NCI-H2081 treated with DMSO at 0.1 percent for 48 hours (cell line): Measurements from ENCODE around the gene RNF39.
"Not testable (repeated sequence)": the region's sequence is repeated elsewhere in the genome, so short reads cannot be mapped to it uniquely, and the experiment has no call there.

Experiments used
- DNase-seq: peaks from one replicate; lab custom pipeline; 2025; lab: John Stamatoyannopoulos, UW

Gene RNF39

GRCh38 chr6:30075094-30075789, at the start of gene RNF39:
Gene RNF39, minus strand, starts transcription at chr6:30075769. Its CDS starts 184 bp downstream, at chr6:30075585.
- no peak for DNase-seq

GRCh38 chr6:30122515-30122914, 46.9 kb upstream of the RNF39 start:
- no peak for DNase-seq

- no peak for DNase-seq
These were observed 46.1 kb upstream of the RNF39 start for GRCh38 chr6:30121446-30122366.

- DNase-seq, result not testable (repeated sequence)
These were observed 43.1 kb upstream of the RNF39 start for GRCh38 chr6:30118691-30119090.

- no peak for DNase-seq
These were observed 41.2 kb upstream of the RNF39 start for GRCh38 chr6:30116724-30117123.

- DNase-seq, result no peak
These were observed 38.3 kb upstream of the RNF39 start for GRCh38 chr6:30113841-30114240.

GRCh38 chr6:30113003-30113759, 37.6 kb upstream of the RNF39 start, which contains the start of gene TRIM31:
Gene TRIM31, minus strand, starts transcription at chr6:30113090. Its CDS starts 285 bp downstream, at chr6:30112805.
- no peak for DNase-seq

GRCh38 chr6:30112402-30112994, 36.9 kb upstream of the RNF39 start:
- no peak for DNase-seq

GRCh38 chr6:30111266-30111856, 35.8 kb upstream of the RNF39 start:
- DNase-seq, result no peak

GRCh38 chr6:30104661-30105060, 29.1 kb upstream of the RNF39 start:
- DNase-seq, result no peak

GRCh38 chr6:30103872-30104179, 28.3 kb upstream of the RNF39 start:
- no peak for DNase-seq

- peak; percentile 37 for DNase-seq
These were observed 27.7 kb upstream of the RNF39 start for GRCh38 chr6:30102970-30103871.

- DNase-seq, result no peak
These were observed 26.9 kb upstream of the RNF39 start for GRCh38 chr6:30102414-30102969.

- DNase-seq, result peak; percentile 33
These were observed 26.2 kb upstream of the RNF39 start for GRCh38 chr6:30101444-30102413.

- DNase-seq, result no peak
These were observed 25.2 kb upstream of the RNF39 start for GRCh38 chr6:30100585-30101443.

GRCh38 chr6:30100154-30100553, 24.6 kb upstream of the RNF39 start:
- DNase-seq, result no peak

GRCh38 chr6:30097902-30098768, 22.6 kb upstream of the RNF39 start:
- DNase-seq, result no peak
